Measurements from ENCODE around the gene ZBTB20.

The ZBTB20 gene

DNA sequence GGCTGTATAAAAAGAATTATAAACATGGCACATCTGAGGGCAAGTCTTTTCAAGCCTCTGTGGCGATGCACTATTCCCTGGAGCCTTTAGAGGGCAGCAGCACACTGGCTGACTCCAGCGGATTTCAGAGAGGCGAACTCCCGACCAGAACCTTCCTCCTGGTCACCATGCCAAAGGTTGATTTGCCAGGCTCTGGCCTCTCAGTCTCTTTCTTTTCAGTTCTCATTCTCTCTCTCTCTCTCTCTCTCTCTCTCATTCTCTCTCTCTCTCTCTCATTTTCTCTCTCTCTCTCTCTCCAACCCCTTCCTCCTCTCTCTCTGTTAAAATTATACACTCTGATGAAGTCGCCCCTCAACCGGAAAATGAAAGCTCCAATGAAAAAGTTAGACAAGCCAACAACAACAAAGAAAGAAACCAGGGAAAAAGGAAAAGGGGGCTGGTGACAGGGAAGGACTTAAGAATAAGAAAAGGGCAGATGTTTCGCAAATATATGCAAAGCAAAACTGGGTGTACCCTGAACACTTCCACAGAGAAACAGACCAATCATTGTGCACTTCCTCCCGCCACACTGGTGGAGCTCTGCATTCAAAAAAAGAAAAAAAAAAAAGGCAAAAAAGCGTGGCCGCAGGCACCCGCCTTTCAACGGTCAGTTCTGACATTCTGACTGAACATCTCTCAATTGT lies 763.1 kb downstream of the ZBTB20 start:
- DNase-seq = no peak

DNA sequence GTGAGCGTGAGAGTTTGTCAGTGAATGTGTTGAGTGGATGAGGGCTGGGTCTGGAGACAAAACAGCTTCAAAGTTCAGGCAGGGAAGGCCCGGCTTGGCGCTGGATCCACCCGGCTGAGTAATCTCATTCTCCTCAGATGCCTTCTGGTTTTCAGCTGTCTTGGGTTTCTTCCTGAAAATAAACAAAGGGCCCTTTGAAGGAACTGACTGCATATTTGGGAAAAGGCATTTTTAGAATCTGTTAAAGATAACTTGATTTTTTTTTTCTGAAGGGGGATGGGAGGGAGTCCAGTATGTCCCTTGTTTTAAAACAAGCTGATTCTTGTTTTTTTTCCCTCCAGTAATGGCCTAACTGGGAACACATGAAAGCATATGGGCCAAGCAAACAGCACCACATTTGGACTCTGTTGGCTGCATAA lies 766.8 kb downstream of the ZBTB20 start:
- DNase-seq = no peak

DNA sequence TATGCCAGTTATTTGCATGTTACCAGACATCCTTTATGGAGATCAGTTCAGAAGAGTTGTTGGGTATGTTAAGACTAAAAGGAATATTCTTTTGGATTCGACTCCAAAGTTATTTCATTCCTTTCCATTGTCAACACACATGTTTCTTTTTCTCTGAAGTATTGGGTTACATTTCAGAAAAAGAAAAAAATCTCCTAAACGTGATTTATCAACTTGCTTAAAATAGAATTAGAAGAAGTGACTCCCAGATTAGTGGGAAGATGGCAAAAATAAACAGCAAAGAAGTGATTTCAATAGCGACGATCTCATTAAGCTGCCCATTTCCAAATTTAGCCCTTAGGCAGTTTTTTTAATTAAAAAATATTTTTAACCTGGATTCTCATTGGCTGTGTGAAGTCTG lies 767.8 kb downstream of the ZBTB20 start:
- no peak for DNase-seq

DNA sequence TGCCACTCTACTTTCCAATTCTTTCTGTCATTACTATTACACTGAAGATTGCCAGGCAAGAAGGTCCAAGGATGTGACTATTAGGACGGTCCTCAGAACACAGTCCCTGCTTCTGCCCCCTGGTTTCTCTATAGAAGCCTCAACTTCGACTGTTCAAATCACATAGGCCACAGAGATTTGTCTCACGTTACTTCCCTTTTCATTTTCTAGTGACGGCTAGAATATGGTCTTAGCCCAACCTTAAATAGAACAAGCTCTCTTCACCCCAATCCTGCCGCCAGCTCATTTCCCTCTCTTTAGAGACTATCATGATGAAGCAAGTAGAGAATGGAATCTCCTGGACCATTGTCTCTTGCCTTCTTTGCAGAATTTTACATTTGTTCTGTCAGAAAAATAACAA lies 768.3 kb downstream of the ZBTB20 start:
- DNase-seq = no peak

DNA sequence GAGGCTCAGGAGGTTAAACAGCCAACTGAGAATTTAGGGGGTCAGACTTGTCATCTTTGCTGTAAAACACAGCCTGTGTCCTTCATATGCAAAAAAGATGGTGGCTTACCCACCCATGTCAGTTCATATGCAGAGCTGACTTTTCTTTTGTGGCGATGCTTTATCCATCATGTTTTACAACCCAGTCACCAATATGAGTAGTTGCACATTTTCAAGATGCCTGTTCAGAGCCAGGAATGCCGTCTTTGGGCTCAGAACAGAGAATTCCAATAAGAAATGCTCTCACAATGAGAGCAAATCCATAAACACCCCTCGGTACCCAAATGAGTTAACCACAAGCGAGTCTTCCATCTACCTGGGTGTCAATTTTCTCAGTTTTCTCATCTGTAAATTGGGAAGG lies 769.7 kb downstream of the ZBTB20 start:
- no peak for DNase-seq

DNA sequence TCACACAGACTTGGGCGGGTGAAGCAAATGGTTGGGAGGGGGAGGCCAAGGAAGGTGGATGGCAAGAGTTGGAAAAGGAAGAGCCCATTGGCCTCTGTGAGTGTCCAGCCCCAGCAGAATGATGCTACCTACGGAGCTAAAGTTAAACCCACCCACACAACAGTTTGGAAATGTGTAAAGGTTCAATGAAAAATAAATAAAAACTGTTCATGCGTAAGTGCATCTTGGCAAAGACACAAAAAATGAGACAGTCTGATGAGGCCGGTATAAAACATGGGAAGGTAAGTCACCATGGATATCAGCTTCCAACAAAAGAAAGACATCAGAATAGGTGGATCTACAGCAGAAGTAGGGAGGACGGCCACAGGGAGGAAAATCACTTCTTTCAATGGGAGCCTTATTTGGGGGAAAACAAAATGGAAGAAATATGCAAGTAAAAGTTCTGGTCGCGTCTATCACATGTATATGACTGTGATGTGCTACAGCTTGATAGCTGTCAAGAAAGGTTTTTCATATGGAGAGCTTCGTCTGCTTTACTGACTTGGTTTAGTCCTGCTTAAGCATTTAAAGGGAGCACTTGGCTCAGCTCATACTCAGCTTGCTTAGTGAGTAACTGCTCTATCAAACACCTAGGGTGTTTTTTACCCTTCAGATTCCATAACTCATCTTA lies 770.4 kb downstream of the ZBTB20 start:
- DNase-seq = no peak

DNA sequence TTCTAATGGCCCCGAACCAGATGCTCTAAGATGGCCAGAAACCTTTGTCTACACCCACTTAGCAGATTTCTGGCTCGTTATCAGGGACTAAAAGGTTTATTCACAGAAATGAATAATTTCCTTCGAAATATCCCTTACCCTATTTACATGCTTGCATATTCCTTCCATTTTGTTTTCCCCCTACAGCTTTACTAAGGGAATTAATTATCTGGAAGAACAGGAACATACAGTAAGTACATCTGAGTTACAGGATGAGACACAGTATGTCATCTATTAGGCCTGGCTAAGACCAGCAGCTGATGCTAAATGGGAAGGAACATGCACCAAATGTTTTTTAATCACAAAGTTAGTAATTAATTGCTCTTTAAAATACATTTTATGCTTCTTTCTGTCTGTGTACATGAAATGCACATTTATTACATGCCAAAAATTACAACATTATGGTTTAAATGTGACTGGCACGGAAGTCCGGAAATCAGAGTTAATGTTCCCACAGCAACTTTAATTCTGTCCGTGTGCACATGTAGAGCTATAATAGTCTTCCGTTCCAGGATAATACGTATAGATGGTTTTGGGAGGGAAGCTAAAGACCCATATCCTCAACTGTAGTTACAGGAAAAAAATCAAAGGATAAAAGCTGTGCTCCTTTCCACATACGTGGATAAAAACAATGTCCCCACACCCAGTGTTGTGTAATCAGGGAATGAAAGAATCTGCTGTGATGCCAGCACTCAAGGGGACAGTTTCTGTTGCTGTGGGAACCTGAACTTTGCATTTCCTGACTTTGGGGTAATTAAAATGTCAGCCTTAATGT lies 771.3 kb downstream of the ZBTB20 start:
- no peak for DNase-seq

DNA sequence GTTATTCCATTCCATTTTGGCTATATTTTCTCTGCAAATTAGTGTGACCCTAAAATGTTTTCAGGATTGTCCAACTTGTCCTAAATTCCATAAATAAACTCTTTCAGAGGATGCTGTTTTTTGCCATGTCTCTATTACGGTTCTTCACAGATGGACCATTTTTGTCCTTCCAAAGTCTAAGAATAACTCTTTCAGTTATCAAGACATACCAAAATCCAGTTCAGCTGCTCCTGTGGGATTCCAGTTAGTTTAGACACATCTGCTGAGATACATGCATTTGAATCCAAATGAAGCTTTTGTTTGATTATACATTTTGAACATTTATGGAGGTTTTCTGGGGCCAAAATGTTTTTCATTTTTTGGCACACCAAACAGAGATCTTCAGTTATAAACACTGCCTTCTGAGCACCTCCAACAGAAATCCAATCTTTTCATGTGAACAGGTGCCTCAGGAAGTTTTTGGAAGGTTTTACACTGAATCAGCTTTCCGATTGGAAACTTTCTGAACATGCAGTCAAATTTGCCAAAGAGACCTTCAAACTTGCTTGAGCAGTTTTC lies 772.6 kb downstream of the ZBTB20 start:
- DNase-seq = no peak

DNA sequence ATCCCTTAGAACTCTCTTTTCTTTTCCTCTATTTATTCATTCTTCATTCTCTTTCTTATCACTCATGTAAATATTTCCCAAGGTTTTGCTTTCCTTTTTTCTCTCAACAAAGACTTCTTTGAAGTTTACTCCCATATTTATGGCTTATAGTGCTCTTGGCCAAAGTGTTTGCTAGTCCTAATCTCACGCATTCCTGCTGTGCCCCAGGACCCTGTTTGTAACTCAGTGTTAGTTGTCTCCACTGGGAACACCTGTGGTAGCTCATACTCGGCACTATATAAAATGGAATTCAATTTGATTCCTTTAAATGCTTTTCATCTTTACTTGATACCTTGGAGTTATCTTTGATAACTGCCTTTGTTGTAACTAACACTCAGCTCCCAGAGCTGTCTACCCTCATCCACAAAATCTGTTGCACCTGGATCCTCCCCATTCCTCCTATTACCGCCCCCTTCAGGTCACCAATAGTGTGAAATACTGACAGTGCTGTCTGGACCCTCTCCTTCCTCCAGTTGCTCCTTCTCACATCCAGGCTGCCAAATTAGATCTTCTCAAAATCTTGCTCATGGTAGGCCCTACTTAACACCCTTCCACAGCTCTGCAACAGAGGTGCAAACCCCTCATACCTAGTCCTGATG lies 776.4 kb downstream of the ZBTB20 start:
- no peak for DNase-seq

DNA sequence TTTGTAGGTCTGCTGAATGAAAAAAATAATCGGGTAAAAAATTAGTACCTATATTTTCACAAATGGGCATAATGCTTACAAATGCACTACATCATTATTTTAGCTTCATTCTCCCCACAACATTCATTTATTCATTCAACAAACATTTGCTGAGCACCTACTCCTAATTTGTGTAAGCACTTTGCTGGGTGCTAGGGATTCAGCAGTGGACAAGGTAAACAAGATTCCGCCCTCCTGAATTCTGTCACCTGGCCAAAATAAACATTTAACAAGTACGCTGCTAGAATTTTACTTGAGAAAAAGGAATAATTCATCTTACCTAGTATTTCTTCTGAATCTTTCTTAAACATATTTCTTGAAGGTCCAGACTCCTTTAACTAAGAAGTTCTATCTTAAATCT lies 781.2 kb downstream of the ZBTB20 start:
- no peak for DNase-seq

DNA sequence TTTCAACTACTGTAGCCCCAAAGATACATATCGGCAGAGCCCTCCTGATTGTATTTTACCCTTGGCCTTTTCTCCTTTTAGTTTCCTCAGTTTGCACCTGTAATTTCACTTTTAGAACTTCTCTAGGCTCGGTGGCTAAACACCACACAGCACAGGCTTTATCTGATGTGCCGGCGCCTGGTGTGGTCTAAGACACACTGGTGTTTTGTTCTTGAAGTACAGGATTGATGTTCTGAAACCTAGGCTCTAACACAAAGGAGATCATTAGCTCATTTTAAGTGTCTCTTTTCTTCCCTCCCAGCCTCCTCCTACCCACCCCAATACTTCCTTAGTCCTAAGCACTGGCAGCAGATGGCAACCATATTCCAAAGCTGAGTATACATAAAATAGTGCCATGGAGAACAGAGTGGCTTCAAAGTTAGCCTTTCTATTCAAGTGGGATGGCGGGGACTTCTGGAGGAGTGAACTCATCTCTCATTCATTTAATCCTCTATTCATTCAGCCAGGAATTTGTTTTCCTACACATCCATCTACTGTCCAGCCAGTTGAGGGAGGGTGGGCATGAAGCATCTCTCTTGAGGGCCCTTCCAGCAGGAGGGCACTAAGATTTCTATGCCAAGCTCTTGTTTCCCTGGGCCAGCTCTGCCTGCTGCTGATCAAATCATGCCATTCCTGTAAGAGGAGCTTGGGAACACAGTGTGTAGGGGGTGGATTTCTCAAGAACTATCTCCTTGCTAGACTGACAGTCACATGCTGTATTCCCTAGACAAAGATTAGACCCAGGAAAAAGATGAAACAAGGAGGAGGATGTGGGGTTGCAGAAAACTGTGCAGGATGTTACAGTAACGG lies 782.1 kb downstream of the ZBTB20 start:
- no peak for DNase-seq

DNA sequence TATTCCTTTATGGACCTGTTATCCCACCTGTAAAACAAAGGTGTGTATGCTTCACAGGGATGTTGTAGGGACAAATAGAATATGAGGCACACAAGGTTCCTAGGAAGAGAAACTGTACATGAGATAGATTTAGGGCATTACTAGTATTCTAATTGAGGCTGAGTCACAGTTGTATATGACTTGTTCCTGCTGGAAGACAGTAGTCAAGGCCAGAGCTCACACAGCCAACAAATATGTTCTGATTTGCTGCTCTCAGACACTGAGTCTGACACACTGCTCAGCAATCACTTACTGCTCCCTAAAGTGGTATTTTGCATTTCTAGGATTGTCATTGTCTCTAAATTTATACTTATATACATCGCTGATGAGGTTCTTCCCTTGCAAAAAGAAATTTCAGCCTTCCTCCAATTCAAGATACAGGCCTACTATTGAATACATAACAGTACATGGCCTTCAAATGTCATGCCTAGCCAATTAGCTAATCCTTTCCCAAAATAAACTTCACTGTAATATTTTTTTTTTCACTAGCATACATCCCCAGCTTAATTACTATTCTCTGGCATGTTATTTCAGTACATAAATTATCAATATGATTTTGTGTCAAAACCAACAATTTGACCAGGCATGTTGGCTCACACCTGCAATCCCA lies 783.4 kb downstream of the ZBTB20 start:
- DNase-seq = no peak

DNA sequence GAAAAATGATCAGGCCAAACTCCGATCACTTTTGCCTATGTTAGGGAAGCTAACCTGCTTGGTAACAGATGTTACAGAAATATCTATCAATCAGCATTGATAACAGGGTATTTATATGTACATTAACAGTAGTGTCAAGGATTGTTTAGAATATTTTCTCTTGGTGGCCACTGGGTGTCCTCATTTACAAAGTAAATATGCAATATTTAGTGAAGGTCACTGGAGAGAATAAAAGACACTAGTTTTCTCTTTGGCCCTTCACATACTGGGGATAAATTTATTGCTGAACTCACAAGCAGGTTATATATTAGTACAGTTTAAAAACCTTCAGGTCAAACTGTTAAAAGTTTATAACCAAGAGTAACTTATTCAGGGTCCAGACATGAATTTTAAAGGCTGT lies 784.3 kb downstream of the ZBTB20 start:
- no peak for DNase-seq

DNA sequence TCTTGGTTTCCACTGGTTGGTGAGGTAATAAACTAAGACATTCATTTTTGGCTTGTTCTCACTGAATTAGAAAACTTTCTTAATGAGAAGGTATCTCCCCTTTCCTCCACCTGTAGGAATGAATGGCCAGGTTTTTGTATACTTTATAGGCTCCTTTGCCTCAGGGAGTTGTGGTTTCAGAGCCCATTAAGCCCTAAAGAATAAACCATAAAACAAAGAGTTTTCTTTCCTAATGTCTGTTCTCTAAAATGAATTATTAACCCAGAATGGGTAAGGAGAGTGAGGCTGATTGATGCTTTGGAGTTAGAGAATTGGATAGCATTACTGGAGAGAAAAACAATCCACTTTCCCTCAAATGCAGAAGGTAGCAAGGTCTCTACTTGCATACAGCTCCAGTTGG lies 785.7 kb downstream of the ZBTB20 start:
- no peak for DNase-seq

DNA sequence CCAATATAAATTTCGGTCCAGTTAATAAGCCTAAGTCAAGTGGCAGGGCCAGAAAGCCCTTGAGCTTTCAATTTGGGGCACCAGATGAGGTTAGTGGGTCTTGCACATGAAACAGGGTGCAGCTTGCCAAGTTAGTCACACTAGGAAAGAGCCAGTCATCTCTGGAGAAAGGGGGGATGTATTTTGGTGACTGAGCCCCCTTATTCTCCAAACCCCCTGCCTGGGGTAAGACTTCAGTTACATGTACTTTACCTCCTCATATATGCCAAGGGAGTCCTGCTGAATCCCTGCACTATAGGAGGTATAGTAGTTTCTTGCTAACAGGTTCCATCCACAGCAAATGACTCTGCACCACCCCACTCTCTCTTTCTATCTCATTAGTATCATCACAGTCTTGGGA lies 790.6 kb downstream of the ZBTB20 start:
- DNase-seq = no peak

DNA sequence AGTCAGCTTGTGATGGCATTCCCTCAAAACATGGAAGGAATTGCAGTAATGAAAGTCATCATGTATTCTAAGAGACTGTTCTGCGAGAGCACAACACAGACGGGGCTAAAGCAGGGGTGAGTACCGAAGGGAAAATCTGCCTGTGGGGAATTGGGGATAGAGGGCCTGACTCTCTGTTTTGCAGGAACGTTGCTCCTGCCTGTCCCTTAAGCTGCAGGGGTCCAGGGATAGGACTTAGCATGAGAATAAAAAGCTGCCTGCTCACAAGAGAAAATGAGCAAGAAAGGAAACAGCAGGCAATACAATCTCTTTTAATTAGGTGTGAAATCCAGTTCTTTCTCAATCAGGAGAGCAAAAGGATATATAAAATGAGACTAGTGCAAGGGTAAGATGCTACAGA lies 791.0 kb downstream of the ZBTB20 start:
- no peak for DNase-seq

DNA sequence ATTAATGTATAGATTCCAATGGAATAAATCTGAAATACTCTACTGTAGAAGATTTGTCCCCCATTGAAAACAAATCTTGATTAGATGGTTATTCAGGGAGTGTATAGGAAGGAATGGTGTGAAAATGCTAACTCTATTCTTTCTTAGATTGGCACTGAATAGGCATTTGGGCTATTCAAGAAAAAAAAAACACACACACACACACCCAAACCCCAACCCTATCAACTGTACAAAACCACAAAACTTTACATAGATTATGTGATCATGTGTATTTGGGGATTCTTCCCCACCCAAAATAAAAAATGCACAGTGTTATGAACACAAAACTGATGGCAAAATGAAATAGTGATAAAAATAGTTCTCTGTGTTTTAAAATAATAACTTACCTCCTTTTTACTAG lies 791.4 kb downstream of the ZBTB20 start:
- no peak for DNase-seq

DNA sequence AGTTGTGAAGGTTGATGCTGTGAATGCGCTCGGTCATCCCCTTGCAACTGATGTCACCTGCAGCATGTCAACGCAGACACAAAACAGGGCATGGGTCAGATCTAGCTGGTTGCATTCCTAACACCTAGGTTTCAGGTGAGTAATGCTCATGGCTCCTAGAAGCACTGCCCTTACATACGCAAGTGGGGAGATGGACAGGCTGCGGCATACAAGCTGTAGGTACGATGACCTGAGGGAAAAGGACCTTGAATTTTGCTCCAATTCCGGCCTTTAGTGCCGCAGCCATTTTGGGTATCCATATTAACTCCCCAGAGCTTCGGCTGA lies 795.3 kb downstream of the ZBTB20 start:
- no peak for DNase-seq

DNA sequence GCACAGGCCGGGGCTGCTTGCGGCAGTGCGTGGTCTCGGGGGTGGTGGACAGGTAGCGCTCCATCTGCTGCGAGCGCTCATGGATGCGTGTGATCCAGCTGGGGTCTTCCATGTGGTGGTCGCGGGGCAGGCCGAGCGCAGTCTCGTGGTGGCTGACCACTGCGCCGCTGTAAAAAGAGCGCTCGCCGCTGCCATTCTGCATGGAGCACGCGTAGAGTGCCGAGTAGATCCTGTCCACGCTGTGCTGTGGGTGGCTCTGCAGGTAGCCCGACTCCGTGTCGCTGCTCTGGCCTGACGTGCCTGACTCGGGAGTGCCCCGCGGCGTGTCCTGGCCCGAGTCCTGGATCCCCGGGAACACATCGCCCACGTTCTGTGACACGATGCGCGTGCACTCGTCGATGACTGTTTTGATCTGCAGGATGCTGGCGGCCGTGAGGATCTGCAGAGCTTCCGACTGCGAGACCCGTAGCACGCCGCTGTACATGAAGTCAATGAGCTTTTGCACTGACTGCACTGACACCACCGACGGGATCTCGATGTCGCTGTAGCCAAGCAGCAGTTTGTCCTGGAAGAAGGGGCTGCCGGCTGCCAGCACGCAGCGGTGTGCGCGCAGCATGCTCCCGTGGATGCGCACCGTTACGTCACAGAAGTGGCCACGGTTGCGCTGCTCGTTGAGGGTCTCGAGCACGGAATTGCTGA lies 795.8 kb downstream of the ZBTB20 start:
- no peak for DNase-seq

DNA sequence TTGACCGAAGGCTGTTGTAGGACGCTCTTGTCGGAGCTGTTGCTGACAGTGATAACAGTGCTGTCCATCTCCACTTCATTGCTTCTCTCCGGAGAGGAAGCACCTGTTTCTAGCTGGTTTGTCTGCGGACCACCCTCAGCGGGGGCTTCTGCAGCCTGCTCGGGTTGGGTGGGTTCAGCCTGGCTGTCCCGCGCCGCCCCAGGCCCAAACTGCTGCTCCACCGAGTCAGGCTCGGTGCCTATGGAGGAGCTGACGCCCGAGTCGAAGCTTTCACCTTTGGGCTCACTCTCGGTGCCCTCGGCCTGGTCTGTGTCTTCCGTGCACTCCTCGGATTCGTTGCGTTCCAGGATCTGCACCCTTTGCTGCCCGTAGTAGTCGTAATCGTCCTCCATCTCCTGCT lies 796.4 kb downstream of the ZBTB20 start:
- no peak for DNase-seq

DNA sequence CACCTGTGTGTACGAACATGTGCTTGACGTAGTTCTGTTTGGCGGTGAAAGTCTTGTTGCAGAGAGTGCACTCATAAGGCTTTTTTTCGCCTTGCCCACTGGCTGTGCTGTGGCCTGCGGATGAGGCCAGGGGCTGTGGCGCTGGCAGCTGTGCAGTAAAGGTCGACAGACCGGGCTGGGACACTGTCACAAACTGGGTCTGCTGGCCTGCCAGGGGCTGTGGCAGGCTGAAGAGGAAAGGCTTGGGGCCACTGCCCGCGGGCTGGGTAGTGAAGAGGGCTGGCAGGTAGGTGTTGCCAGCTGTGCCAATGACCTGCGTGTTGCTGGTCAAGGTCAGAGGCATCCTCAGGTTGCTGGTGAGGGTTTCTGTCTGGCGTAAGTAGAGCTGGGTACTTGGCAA lies 796.8 kb downstream of the ZBTB20 start:
- no peak for DNase-seq

Data from NCI-H748 treated with DMSO at 0.1 percent for 48 hours (cell line).